LNCAP (cell line): Measurements from ENCODE around the gene MMP24.

Experiments
- CTCF ChIP-seq: fragments of 450-650 bp; IDR thresholded peaks from 2 replicates; pipeline ENCODE4 v1.5.1; 2017; ENCODE audit warnings: mild to moderate bottlenecking

The MMP24 gene

DNA sequence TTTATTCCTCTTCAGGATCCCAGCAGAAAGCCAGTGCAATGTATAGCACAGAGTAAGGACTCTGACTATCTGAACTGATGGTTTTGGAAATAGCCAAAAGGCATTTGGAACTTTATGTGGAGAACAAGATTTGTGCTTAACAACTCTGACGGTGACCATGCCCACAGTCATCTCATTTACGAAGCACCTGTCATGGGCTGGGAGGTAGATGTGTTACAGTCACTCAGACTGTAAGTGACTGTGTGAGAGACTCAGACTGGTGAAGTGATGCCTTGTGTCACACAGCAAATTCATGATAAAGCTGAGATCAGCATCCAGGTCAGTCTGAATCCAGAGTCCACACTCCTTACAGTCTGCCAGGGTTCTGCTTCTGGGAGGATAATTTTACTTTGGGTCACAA is 89.6 kb downstream of the MMP24 start:
- no peak for TF ChIP-seq CTCF

DNA sequence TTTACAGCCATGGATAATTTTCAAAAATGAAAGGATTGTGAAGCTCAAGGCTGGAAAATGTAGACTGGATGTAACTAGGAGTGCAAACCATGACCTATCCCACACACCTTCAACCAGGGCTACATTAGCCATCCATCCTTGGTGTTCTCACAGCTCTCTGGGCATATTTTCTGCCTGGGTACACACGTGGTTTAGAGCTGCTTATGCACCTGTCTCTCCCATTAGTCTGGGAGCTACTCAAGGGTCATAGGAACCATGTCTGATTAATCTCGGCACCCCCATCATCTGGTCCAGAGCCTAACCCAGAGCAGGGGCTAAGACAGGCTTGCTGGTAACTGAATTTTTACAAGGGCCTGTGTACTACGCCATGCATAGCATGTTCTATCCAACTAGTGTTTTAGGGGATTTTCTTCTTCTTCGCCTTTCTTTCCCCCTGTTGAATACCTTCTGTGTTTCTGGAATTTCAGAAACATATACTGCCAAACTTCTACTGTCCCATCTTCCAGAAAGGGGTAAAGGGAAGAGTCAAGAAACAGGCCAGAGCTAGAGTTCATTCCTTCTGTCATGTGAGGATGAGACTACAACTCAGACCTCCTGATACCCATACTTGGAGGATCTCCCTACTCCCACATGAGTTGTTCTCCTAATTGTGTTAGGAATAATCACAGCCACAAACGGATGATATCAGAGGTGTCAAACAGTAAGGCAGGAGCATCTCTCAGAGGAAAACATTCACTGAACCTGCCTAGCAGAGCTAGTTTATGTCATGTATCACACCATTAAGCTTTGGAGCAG is 91.1 kb downstream of the MMP24 start:
- TF ChIP-seq CTCF: no peak

DNA sequence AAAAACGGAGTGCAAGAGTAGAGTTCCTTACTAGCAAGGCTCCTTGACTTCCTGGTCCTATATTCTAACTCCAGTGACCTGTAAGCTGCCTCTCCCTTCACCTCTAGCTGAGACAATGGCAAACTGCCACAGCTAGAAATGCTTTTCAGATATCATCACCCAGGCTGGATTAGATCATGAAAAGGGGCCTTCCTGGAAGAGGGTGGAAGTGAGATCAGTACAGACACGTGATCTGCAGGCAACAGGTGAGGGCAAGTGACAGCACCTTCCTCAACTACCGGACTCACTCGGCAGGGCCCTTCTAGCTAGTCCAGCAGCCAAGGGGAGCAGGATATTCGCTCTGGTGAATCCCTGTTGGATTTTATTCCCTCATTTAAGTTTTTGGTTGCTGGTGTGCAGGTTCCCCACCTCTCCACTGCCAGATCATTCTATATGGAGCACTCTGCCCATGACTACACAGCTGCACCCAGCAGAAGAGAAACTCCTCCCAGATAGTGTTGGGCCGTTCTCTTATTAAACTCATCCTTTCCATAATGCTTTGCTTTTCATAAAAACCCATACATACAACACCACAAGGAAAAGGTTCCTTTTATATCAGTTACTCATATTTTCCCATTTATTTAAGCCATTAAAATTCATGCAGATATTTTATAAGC is 92.1 kb downstream of the MMP24 start:
- no peak for TF ChIP-seq CTCF

GRCh38 chr20:35319192-35319870 is 92.8 kb downstream of the MMP24 start:
- no peak for TF ChIP-seq CTCF

GRCh38 chr20:35319871-35320197 is 93.3 kb downstream of the MMP24 start:
- TF ChIP-seq CTCF: no peak

DNA sequence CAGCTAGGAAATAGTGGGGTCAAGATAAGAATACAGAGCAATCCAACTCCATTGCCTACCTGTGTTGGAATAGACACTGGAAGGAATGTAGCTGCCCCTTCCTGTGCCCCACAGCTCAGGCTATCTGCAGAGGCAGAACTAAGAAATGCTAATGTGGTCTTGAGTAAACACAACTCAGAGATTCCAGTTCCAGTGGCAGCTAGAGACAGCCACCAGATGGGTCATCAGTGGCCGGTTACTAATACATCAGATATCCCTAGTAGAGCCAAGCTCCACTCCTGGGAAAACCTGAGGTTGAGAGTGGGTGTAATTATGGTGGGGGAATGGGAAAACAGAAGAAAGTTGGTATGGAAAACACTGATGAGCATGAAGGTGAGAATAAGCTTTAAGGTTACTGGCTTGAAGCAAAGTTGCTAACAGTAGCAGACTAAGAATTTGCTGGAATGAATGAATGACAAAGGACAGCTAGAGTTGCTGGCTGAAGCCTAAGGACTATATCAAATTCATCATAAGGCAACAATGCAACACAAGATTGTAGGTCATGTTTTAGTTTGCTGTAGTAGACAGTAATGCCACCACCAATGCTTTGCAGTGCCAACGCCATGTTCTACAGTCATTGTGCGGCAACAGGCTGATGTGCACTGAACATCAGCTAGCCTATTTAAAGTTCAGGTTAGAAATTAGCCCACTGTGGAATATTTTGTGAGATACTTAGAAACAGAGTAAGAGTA is 94.1 kb downstream of the MMP24 start:
- TF ChIP-seq CTCF: no peak

GRCh38 chr20:35325401-35325800 is 98.9 kb downstream of the MMP24 start:
- no peak for TF ChIP-seq CTCF
